H1 (cell line): ENCODE data around the gene SBNO1. TPM values are rescaled to one million over a fixed set of nuclear protein-coding genes. Genes with fewer than 3 reads are reported as not detected.

Source experiments
- CTCF ChIA-PET: fragments of 300-600 bp; sonication (Branson Sonifier 250); formaldehyde crosslinking; loops from one replicate; lab custom pipeline; 2021; ENCODE audit not compliant: partially characterized antibody; lab: Charles Lee
- POLR2A ChIA-PET: fragments of 300-600 bp; sonication (Branson Sonifier 250); formaldehyde crosslinking; loops from one replicate; lab custom pipeline; 2021; ENCODE audit warnings: inconsistent platforms; ENCODE audit not compliant: partially characterized antibody; lab: Charles Lee
- DNase-seq, 2 experiments: peaks; one replicate each; pipeline versions ENCODE4 v3.0.0 to v3.0.0-alpha.2; 2010 to 2022; ENCODE audit warnings: low spot score in 2 of 2, low read depth in 1 of 2, mixed read lengths in 1 of 2
- FAIRE-seq: peaks from 2 replicates; lab custom pipeline; 2011; peaks lifted over from hg19 to GRCh38; lab: Jason Lieb, UNC
- H2AFZ ChIP-seq: 2 replicates; pipeline ENCODE4 v1.8.1; 2012; ENCODE audit warnings: low read length, inconsistent platforms
- H2AK5ac ChIP-seq: 2 replicates; pipeline ENCODE4 v1.6.1; 2013; ENCODE audit warnings: low read depth, low read length
- H2BK120ac ChIP-seq: replicated peaks from 2 replicates; pipeline ENCODE3; 2013; ENCODE audit warnings: low read depth, low read length, inconsistent platforms
- H2BK12ac ChIP-seq: 2 replicates; pipeline ENCODE4 v1.6.1; 2013; ENCODE audit warnings: low read depth, low read length
- H2BK15ac ChIP-seq: 2 replicates; pipeline ENCODE4 v1.6.1; 2013; ENCODE audit warnings: low read length
- H2BK20ac ChIP-seq: 2 replicates; pipeline ENCODE4 v1.6.1; 2013; ENCODE audit warnings: low read length
- H2BK5ac ChIP-seq: 2 replicates; pipeline ENCODE4 v1.6.1; 2013; ENCODE audit warnings: low read depth, low read length
- H3K14ac ChIP-seq: 2 replicates; pipeline ENCODE4 v1.6.1; 2013; ENCODE audit warnings: inconsistent platforms; ENCODE audit not compliant: insufficient read length
- H3K18ac ChIP-seq: 2 replicates; pipeline ENCODE4 v1.6.1; 2013; ENCODE audit warnings: low read length; ENCODE audit errors: extremely low read depth
- H3K23ac ChIP-seq: 2 replicates; pipeline ENCODE4 v1.6.1; 2013; ENCODE audit warnings: inconsistent platforms; ENCODE audit not compliant: insufficient read length
- H3K23me2 ChIP-seq: 2 replicates; pipeline ENCODE4 v1.6.1; 2013; ENCODE audit warnings: low read depth, low read length
- H3K27ac ChIP-seq: 2 replicates; pipeline ENCODE4 v1.6.1; 2011; ENCODE audit warnings: low read depth, low read length, inconsistent platforms
- H3K27me3 ChIP-seq, 4 experiments: replicated peaks in 1 of 4; 1 replicate in 1 of 4; 2 replicates in 3 of 4; pipeline versions ENCODE4 v1.6.1 to v1.8.1; 2011 to 2013; ENCODE audit warnings: low read length in 3 of 4, mild to moderate bottlenecking in 3 of 4, inconsistent platforms in 2 of 4, mixed read lengths in 2 of 4, moderate library complexity in 1 of 4; ENCODE audit not compliant: control insufficient read depth in 3 of 4, insufficient read depth in 3 of 4; ENCODE audit errors: extremely low read depth in 1 of 4
- H3K36me3 ChIP-seq, 4 experiments: 2 replicates each; pipeline versions ENCODE4 v1.6.1 to v1.8.1; 2011 to 2013; ENCODE audit warnings: mild to moderate bottlenecking in 4 of 4, low read length in 3 of 4, moderate library complexity in 2 of 4, control low read depth in 1 of 4, inconsistent platforms in 1 of 4; ENCODE audit not compliant: insufficient read depth in 4 of 4, control insufficient read depth in 2 of 4
- H3K4ac ChIP-seq: replicated peaks from 2 replicates; pipeline ENCODE3; 2013; ENCODE audit warnings: low read length, low read depth, mixed read lengths, inconsistent platforms; ENCODE audit not compliant: insufficient read length
- H3K4me1 ChIP-seq, 4 experiments: replicated peaks in 1 of 4; 1 replicate in 1 of 4; 2 replicates in 3 of 4; pipeline versions ENCODE4 v1.6.1 to v1.8.1; 2011 to 2013; ENCODE audit warnings: low read length in 3 of 4, inconsistent platforms in 2 of 4, mixed read lengths in 1 of 4; ENCODE audit not compliant: insufficient read depth in 4 of 4, control insufficient read depth in 3 of 4
- H3K4me2 ChIP-seq, 2 experiments: 2 replicates each; pipeline versions ENCODE4 v1.6.1 to v1.8.1; 2011 to 2013; ENCODE audit warnings: low read depth in 2 of 2, low read length in 2 of 2, control low read depth in 1 of 2, inconsistent platforms in 1 of 2, mild to moderate bottlenecking in 1 of 2; ENCODE audit not compliant: insufficient read depth in 1 of 2
- H3K4me3 ChIP-seq, 4 experiments: fragments of 200-600, 300-600 bp in 1 of 4; sonication (generic), shearing (Covaris generic), sonication (Bioruptor Twin) in 1 of 4; 2 replicates each; pipeline versions ENCODE4 v1.5.1 to v1.8.1; 2011 to 2016; ENCODE audit warnings: low read length in 4 of 4, low read depth in 3 of 4, control low read depth in 2 of 4, inconsistent platforms in 2 of 4, mild to moderate bottlenecking in 2 of 4, mixed read lengths in 1 of 4, moderate library complexity in 1 of 4; ENCODE audit not compliant: insufficient read depth in 2 of 4; ENCODE audit errors: extremely low read depth in 1 of 4
- H3K56ac ChIP-seq: replicated peaks from 2 replicates; pipeline ENCODE3; 2013; ENCODE audit warnings: low read depth, mild to moderate bottlenecking, mixed read lengths, low read length, inconsistent platforms; ENCODE audit not compliant: insufficient read length
- H3K79me1 ChIP-seq: 2 replicates; pipeline ENCODE4 v1.6.1; 2013; ENCODE audit warnings: low read depth, low read length, control low read depth
- H3K79me2 ChIP-seq, 2 experiments: 2 replicates each; pipeline versions ENCODE4 v1.6.1 to v1.8.1; 2012 to 2013; ENCODE audit warnings: low read length in 2 of 2, mild to moderate bottlenecking in 2 of 2, inconsistent platforms in 1 of 2; ENCODE audit not compliant: insufficient read depth in 2 of 2, control insufficient read depth in 1 of 2
- H3K9ac ChIP-seq, 4 experiments: replicated peaks in 1 of 4; 1 replicate in 1 of 4; 2 replicates in 3 of 4; pipeline versions ENCODE4 v1.6.1 to v1.8.1; 2011 to 2013; ENCODE audit warnings: low read depth in 3 of 4, low read length in 3 of 4, control low read depth in 2 of 4, mild to moderate bottlenecking in 2 of 4, moderate library complexity in 2 of 4, inconsistent platforms in 1 of 4; ENCODE audit errors: extremely low read depth in 1 of 4
- H3K9me3 ChIP-seq, 2 experiments: 2 replicates each; pipeline versions ENCODE4 v1.6.1 to v1.8.1; 2012 to 2013; ENCODE audit warnings: mild to moderate bottlenecking in 2 of 2, moderate library complexity in 2 of 2, control low read depth in 1 of 2, inconsistent platforms in 1 of 2, low read depth in 1 of 2, low read length in 1 of 2, mixed read lengths in 1 of 2; ENCODE audit not compliant: insufficient read depth in 2 of 2
- H4K20me1 ChIP-seq, 2 experiments: replicated peaks in 1 of 2; 2 replicates each; pipeline versions ENCODE3 to v1.8.1; 2011 to 2013; ENCODE audit warnings: inconsistent platforms in 2 of 2, low read length in 2 of 2, mild to moderate bottlenecking in 1 of 2; ENCODE audit not compliant: insufficient read depth in 2 of 2, control insufficient read depth in 1 of 2
- H4K5ac ChIP-seq: 2 replicates; pipeline ENCODE4 v1.6.1; 2013; ENCODE audit warnings: low read length, low read depth, mixed read lengths, inconsistent platforms; ENCODE audit not compliant: insufficient read length
- H4K8ac ChIP-seq: 2 replicates; pipeline ENCODE4 v1.8.0; 2013; ENCODE audit warnings: mild to moderate bottlenecking, moderate library complexity, low read length, inconsistent platforms; ENCODE audit not compliant: insufficient read depth; ENCODE audit errors: extremely low read depth
- H4K91ac ChIP-seq: replicated peaks from 2 replicates; pipeline ENCODE3; 2013; ENCODE audit warnings: low read length, mixed read lengths, inconsistent platforms; ENCODE audit not compliant: insufficient read length
- BRCA1 ChIP-seq: IDR thresholded peaks from 2 replicates; pipeline ENCODE4 v1.6.1; 2012; ENCODE audit warnings: low read depth, low read length, improper control_type of control experiment
- CTBP2 ChIP-seq: IDR thresholded peaks from 2 replicates; pipeline ENCODE4 v1.7.0; 2011; ENCODE audit warnings: borderline replicate concordance, mild to moderate bottlenecking, moderate library complexity, mixed read lengths, low read length; ENCODE audit not compliant: insufficient read depth, insufficient read length
- CTCF ChIP-seq, 3 experiments: IDR thresholded peaks; 1 replicate in 2 of 3; 2 replicates in 1 of 3; pipeline versions ENCODE4 v1.5.1 to v1.6.1; 2011; ENCODE audit warnings: low read length in 3 of 3, mild to moderate bottlenecking in 3 of 3, inconsistent platforms in 2 of 3, low read depth in 1 of 3, moderate library complexity in 1 of 3; ENCODE audit not compliant: insufficient read depth in 1 of 3; ENCODE audit errors: control extremely low read depth in 1 of 3
- FOSL1 ChIP-seq: IDR thresholded peaks from 2 replicates; pipeline ENCODE4 v1.6.1; 2011; ENCODE audit warnings: mild to moderate bottlenecking, low read depth, low read length, moderate library complexity; ENCODE audit not compliant: insufficient read depth
- HDAC2 ChIP-seq, 2 experiments: fragments of 300-600 bp in 1 of 2; sonication (generic) in 1 of 2; IDR thresholded peaks; 2 replicates each; pipeline ENCODE4 v1.6.1; 2011 to 2012; ENCODE audit warnings: low read depth in 2 of 2, low read length in 2 of 2, mild to moderate bottlenecking in 2 of 2, moderate library complexity in 2 of 2, borderline replicate concordance in 1 of 2, inconsistent platforms in 1 of 2
- JUND ChIP-seq: IDR thresholded peaks from 2 replicates; pipeline ENCODE4 v1.6.1; 2011; ENCODE audit warnings: mild to moderate bottlenecking, improper control_type of control experiment, low read length
- KDM1A ChIP-seq: fragments of 200-600, 300-600 bp; sonication (generic); IDR thresholded peaks from 2 replicates; pipeline ENCODE4 v1.7.1; 2016; ENCODE audit warnings: mild to moderate bottlenecking, low read length, borderline replicate concordance
- POU5F1 ChIP-seq: IDR thresholded peaks from 2 replicates; pipeline ENCODE4 v1.6.1; 2011; ENCODE audit warnings: low read depth, mild to moderate bottlenecking, low read length, moderate library complexity
- SIN3A ChIP-seq, 2 experiments: IDR thresholded peaks in 1 of 2; conservative IDR thresholded peaks in 1 of 2; 2 replicates each; pipeline ENCODE4 v1.6.1; 2011 to 2012; ENCODE audit warnings: low read length in 2 of 2, improper control_type of control experiment in 1 of 2, low read depth in 1 of 2, mild to moderate bottlenecking in 1 of 2
- ZNF274 ChIP-seq: IDR thresholded peaks from 2 replicates; pipeline ENCODE4 v1.7.0; 2012; ENCODE audit warnings: low read length, borderline replicate concordance; ENCODE audit errors: extremely low read depth
- WGBS, 2 experiments: shearing (Covaris generic) in 1 of 2; methylation state at CpG; one replicate each; pipeline versions ENCODE4 v1.1.6 to v1.1.7; 2013 to 2015; ENCODE audit warnings: low lambda C conversion rate in 2 of 2, mixed read lengths in 2 of 2, inconsistent platforms in 1 of 2, low coverage in 1 of 2, missing lambda C conversion rate in 1 of 2; ENCODE audit not compliant: insufficient replicate concordance in 2 of 2, insufficient coverage in 1 of 2, insufficient read length in 1 of 2; ENCODE audit errors: extremely low coverage in 1 of 2, missing lambda C conversion rate in 1 of 2; 5-methylcytosine and 5-hydroxymethylcytosine counted together
- polyA plus RNA-seq, 7 experiments: library from polyadenylated mRNA; depleted of rRNA in 3 of 7; stranded (reverse) in 5 of 7; unstranded in 2 of 7; fragments of >200 nt in 5 of 7; fragments of 200-250 nt in 2 of 7; gene quantifications; 1 replicate in 5 of 7; 2 replicates in 1 of 7; 4 replicates in 1 of 7; pipeline versions ENCODE4 v1.2.1 to v1.2.3, GENCODE V29; 2011 to 2013; ENCODE audit warnings: missing spikeins in 2 of 7, mixed read lengths in 2 of 7
- total RNA-seq: library from RNA; stranded (reverse); fragmentation: NEBNext Ultra II Directional; extraction: Animal tissue kit (Norgen Biotek cat#: 25700); gene quantifications from 2 replicates; pipeline ENCODE4 v1.2.1, GENCODE V29; 2021

Gene SBNO1
- total and polyA plus RNA-seq, 2 of the 8 experiments (the other 6 are each of a cell fraction or from before 2014, with no cell fraction given), result 6.7 to 57.7 TPM

GRCh38 chr12:123284669-123285068 lies 80.0 kb downstream of the SBNO1 start:
- Histone ChIP-seq H3K14ac (no peak overlapping the region), H2BK120ac (no peak overlapping the region), H4K91ac (no peak overlapping the region), H3K4me2 (no peak overlapping the region), H2AFZ (no peak overlapping the region), H3K4me3 (no peak overlapping the region), H3K4ac (no peak overlapping the region), H2BK20ac (no peak overlapping the region), H3K9me3 (no peaks in the 10 kb centered on the region; a peak in 1 of 4 replicates), H4K5ac (no peak overlapping the region), H3K27me3 (no peaks in the 10 kb centered on the region), H3K27ac (no peak overlapping the region), H3K79me2 (no peaks in the 10 kb centered on the region), H2BK12ac (no peak overlapping the region), H4K8ac (no peak overlapping the region), H4K20me1 (peaks cover 0 to 3% of the 10 kb centered on the region in 2 experiments), H3K4me1 (no peaks in the 10 kb centered on the region; a peak in 1 of 7 replicates), H3K56ac (no peak overlapping the region), H2AK5ac (no peak overlapping the region), H3K79me1 (no peaks in the 10 kb centered on the region), H3K9ac (no peak overlapping the region), H3K36me3 (no peaks in the 10 kb centered on the region; a peak in 1 of 8 replicates), H2BK15ac (no peak overlapping the region), H3K23ac (no peak overlapping the region), H3K18ac (no peak overlapping the region), H2BK5ac (no peak overlapping the region), H3K23me2 (no peaks in the 10 kb centered on the region)
- no peak for DNase-seq
- CTCF ChIA-PET, result interaction anchor here (1.2 to 1.7 kb wide), 2 partner anchors 11 to 15 kb away, joined by 3 read pairs; no protein-coding TSS in a partner anchor
- 100% methylated on average over 4 of the region's 4 CpGs; no CpG with 5 or more reads in 1 of the 2 experiments for WGBS, 2 experiments
- FAIRE-seq, result no peak
- POLR2A ChIA-PET, result interaction anchor here (0.6 to 1.6 kb wide), 2 partner anchors 15 to 220 kb away, joined by 3 to 4 read pairs; no protein-coding TSS in a partner anchor
- no peak for TF ChIP-seq SIN3A (conservative IDR thresholded peaks at IDR 0.05 in 1 of 2, IDR thresholded peaks at IDR 0.05 in 1 of 2; ENCODE audit: low read depth in 1 of 2, low read length in 2 of 2)
- TF ChIP-seq BRCA1, result no peak
- TF ChIP-seq KDM1A, result no peak
- no peak for TF ChIP-seq CTCF (IDR thresholded peaks at IDR 0.05; ENCODE audit: control extremely low read depth in 1 of 3, insufficient read depth in 1 of 3, low read depth in 1 of 3, low read length in 3 of 3)
- no peak for TF ChIP-seq CTBP2
- no peak for TF ChIP-seq JUND
- TF ChIP-seq HDAC2 (IDR thresholded peaks at IDR 0.05; ENCODE audit: borderline replicate concordance in 1 of 2, low read depth in 2 of 2, low read length in 2 of 2), result no peak
- TF ChIP-seq ZNF274, result no peak
- TF ChIP-seq POU5F1, result no peak
- no peak for TF ChIP-seq FOSL1
